DOHH2 (cell line): ENCODE measurements around the gene GUCA1C.

Experiments
- H3F3A ChIP-seq: fragments of 200-600 bp; sonication (generic), shearing (Covaris generic); 2 replicates; pipeline ENCODE4 v1.6.0; 2016; ENCODE audit warnings: antibody characterized with exemption, mild to moderate bottlenecking; ENCODE audit not compliant: control insufficient read depth, insufficient read depth
- H3K27ac ChIP-seq: fragments of 200-600 bp; sonication (generic); 2 replicates; pipeline ENCODE4 v1.5.1; 2014; ENCODE audit warnings: low read depth, mild to moderate bottlenecking, low read length, moderate library complexity
- H3K27me3 ChIP-seq: fragments of 200-600 bp; sonication (generic); 2 replicates; pipeline ENCODE4 v1.6.1; 2014; ENCODE audit warnings: mild to moderate bottlenecking, low read length, mixed read lengths; ENCODE audit not compliant: control insufficient read depth
- H3K36me3 ChIP-seq: fragments of 200-600 bp; sonication (generic); 2 replicates; pipeline ENCODE4 v1.6.1; 2014; ENCODE audit warnings: mild to moderate bottlenecking, low read length, moderate library complexity, mixed read lengths; ENCODE audit not compliant: control insufficient read depth
- H3K4me1 ChIP-seq: fragments of 200-600 bp; sonication (generic); 2 replicates; pipeline ENCODE4 v1.6.1; 2014; ENCODE audit warnings: mild to moderate bottlenecking, low read length, mixed read lengths; ENCODE audit not compliant: control insufficient read depth
- H3K4me2 ChIP-seq: fragments of 200-600 bp; sonication (generic); 2 replicates; pipeline ENCODE4 v1.6.0; 2014; ENCODE audit warnings: mild to moderate bottlenecking, low read length, moderate library complexity
- H3K4me3 ChIP-seq: fragments of 200-600 bp; sonication (generic); 2 replicates; pipeline ENCODE4 v1.5.1; 2014; ENCODE audit warnings: mild to moderate bottlenecking, low read length, mixed read lengths
- H3K79me2 ChIP-seq: fragments of 200-600 bp; sonication (generic); 2 replicates; pipeline ENCODE4 v1.6.1; 2014; ENCODE audit warnings: mild to moderate bottlenecking, low read length, mixed read lengths; ENCODE audit not compliant: control insufficient read depth
- H3K9me2 ChIP-seq: fragments of 200-600 bp; sonication (generic); replicated peaks from 2 replicates; pipeline ENCODE4 v1.6.1; 2014; ENCODE audit warnings: mild to moderate bottlenecking, low read length, mixed read lengths; ENCODE audit not compliant: control insufficient read depth
- H3K9me3 ChIP-seq: fragments of 200-600 bp; sonication (generic); 2 replicates; pipeline ENCODE4 v1.6.1; 2014; ENCODE audit warnings: antibody characterized with exemption, low read length, mixed read lengths; ENCODE audit not compliant: control insufficient read depth, insufficient read depth
- H4K20me1 ChIP-seq: fragments of 200-600 bp; sonication (generic); 2 replicates; pipeline ENCODE4 v1.6.0; 2014; ENCODE audit warnings: low read depth, mild to moderate bottlenecking, antibody characterized with exemption, low read length, moderate library complexity; ENCODE audit not compliant: control insufficient read depth, insufficient read depth
- EZH2phosphoT487 ChIP-seq: fragments of 200-600 bp; sonication (generic); IDR thresholded peaks from 2 replicates; pipeline ENCODE4 v1.6.1; 2017; ENCODE audit warnings: borderline replicate concordance, mild to moderate bottlenecking, antibody characterized with exemption, low read length, moderate library complexity, mixed read lengths
- TF ChIP-seq, protein P1 (sequence below): fragments of 200-600 bp; sonication (generic); IDR thresholded peaks from one replicate; pipeline ENCODE4 v1.5.1; 2014; ENCODE audit warnings: antibody characterized with exemption, mild to moderate bottlenecking, low read depth, low read length; ENCODE audit not compliant: poor library complexity, severe bottlenecking

The GUCA1C gene

DNA sequence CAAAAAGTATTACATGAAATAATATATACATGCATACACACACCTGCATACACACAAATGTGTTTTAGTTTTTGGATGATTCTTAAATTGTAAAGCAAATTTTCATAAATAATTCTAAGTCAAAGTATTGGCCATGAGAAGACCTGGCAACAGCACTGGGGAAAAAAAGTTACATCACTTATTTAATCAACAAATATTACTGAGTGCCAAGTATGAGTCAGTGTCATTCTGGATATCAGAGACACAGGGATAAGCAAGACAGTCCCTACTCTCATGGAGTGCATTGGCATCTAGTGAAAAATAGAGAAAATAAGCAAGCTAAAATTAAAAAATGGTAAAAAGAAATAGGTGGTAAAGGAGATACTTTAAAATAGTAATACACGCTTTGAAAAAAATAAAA lies 29.4 kb upstream of the GUCA1C start:
- no peaks in the 10 kb centered on the region for H3K27me3 ChIP-seq
- no peak for TF ChIP-seq EZH2phosphoT487
- TF ChIP-seq, protein P1, sequence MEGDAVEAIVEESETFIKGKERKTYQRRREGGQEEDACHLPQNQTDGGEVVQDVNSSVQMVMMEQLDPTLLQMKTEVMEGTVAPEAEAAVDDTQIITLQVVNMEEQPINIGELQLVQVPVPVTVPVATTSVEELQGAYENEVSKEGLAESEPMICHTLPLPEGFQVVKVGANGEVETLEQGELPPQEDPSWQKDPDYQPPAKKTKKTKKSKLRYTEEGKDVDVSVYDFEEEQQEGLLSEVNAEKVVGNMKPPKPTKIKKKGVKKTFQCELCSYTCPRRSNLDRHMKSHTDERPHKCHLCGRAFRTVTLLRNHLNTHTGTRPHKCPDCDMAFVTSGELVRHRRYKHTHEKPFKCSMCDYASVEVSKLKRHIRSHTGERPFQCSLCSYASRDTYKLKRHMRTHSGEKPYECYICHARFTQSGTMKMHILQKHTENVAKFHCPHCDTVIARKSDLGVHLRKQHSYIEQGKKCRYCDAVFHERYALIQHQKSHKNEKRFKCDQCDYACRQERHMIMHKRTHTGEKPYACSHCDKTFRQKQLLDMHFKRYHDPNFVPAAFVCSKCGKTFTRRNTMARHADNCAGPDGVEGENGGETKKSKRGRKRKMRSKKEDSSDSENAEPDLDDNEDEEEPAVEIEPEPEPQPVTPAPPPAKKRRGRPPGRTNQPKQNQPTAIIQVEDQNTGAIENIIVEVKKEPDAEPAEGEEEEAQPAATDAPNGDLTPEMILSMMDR, result no peak
- H3K9me2 ChIP-seq, result no peaks in the 10 kb centered on the region
- no peaks in the 10 kb centered on the region for H3K79me2 ChIP-seq
- no peaks in the 10 kb centered on the region for H3K4me1 ChIP-seq
- no peak overlapping the region for H3K27ac ChIP-seq
- no peaks in the 10 kb centered on the region for H3F3A ChIP-seq
- H3K4me2 ChIP-seq, result no peak overlapping the region
- H3K36me3 ChIP-seq, result no peaks in the 10 kb centered on the region
- no peak overlapping the region for H3K4me3 ChIP-seq
- no peaks in the 10 kb centered on the region for H3K9me3 ChIP-seq
- no peaks in the 10 kb centered on the region for H4K20me1 ChIP-seq

DNA sequence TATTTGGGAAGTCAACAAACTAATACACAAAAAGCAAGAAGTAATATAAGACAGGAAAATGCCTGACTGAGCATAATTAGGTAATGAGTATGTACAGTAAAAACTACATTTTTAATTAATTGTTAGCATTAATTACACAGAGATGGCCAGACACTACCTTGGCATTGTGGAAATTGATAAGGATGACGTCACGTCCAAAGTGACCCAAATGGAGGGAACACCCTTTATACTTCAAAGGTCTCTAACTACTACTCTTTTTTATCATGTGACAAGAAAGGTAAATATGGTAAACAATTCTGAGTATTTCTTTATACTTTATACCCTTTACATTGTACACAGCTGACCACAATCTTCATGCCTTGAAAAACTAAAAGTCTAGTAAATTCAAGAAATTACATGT lies 22.4 kb upstream of the GUCA1C start:
- no peaks in the 10 kb centered on the region for H4K20me1 ChIP-seq
- H3K4me1 ChIP-seq, result no peaks in the 10 kb centered on the region
- H3K9me2 ChIP-seq, result no peaks in the 10 kb centered on the region
- H3F3A ChIP-seq, result no peaks in the 10 kb centered on the region
- no peaks in the 10 kb centered on the region for H3K27me3 ChIP-seq
- no peak overlapping the region for H3K27ac ChIP-seq
- no peaks in the 10 kb centered on the region for H3K36me3 ChIP-seq
- no peaks in the 10 kb centered on the region for H3K79me2 ChIP-seq
- H3K4me3 ChIP-seq, result no peak overlapping the region
- H3K4me2 ChIP-seq, result no peak overlapping the region
- TF ChIP-seq, protein P1, result no peak
- TF ChIP-seq EZH2phosphoT487, result no peak
- H3K9me3 ChIP-seq, result no peaks in the 10 kb centered on the region

DNA sequence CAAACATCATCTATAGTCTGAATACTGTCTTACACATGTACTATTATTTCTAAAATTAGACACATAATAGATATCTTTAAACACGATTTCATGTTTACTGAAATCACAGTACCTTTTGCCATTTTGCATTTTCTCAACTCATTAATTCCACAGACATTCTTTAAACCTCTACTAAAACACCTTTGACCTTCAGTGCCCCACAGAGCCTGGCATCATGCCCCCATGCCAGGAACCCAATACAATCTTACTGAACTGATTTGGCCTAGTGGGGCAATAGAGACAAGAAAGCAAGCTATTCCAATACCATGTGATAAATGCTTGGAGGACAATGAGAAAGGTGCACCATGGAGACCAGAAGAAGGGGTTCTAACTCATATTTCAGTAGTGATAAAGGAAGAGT lies 19.3 kb upstream of the GUCA1C start:
- H3K27ac ChIP-seq, result no peak overlapping the region
- TF ChIP-seq EZH2phosphoT487, result no peak
- TF ChIP-seq, protein P1, result no peak
- H3K9me2 ChIP-seq, result no peaks in the 10 kb centered on the region
- H3K4me2 ChIP-seq, result no peak overlapping the region
- no peaks in the 10 kb centered on the region for H3K27me3 ChIP-seq
- H3K9me3 ChIP-seq, result no peaks in the 10 kb centered on the region
- H3K36me3 ChIP-seq, result no peaks in the 10 kb centered on the region
- H4K20me1 ChIP-seq, result no peaks in the 10 kb centered on the region
- H3K4me3 ChIP-seq, result no peak overlapping the region
- no peaks in the 10 kb centered on the region for H3F3A ChIP-seq
- H3K79me2 ChIP-seq, result no peaks in the 10 kb centered on the region
- no peaks in the 10 kb centered on the region for H3K4me1 ChIP-seq

DNA sequence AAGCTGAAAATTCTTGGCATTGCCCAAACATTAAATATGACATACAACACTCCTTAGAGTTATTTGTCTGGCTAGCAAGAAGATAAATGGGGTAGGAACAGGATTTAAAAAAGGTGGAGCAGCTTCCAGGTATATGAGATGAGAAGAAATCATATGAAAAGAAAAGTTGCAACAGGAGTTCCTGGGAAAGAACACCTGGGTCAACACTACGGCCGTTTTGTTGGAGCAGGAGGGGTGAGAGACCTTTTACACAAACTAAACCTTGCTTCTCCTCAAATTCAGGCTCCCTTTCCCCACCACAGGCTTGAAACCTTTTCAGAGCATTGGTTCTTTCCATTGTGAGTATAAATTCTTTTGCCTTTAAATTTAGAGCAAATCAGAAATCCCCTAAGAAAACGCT lies 18.8 kb upstream of the GUCA1C start:
- H3K4me2 ChIP-seq, result no peak overlapping the region
- H3K79me2 ChIP-seq, result no peaks in the 10 kb centered on the region
- TF ChIP-seq, protein P1, result no peak
- TF ChIP-seq EZH2phosphoT487, result no peak
- no peaks in the 10 kb centered on the region for H3K27me3 ChIP-seq
- H3K27ac ChIP-seq, result no peak overlapping the region
- H3K36me3 ChIP-seq, result no peaks in the 10 kb centered on the region
- H4K20me1 ChIP-seq, result no peaks in the 10 kb centered on the region
- H3F3A ChIP-seq, result no peaks in the 10 kb centered on the region
- H3K4me3 ChIP-seq, result no peak overlapping the region
- H3K9me2 ChIP-seq, result no peaks in the 10 kb centered on the region
- H3K9me3 ChIP-seq, result no peaks in the 10 kb centered on the region
- H3K4me1 ChIP-seq, result no peaks in the 10 kb centered on the region
